Astrocyte (in vitro differentiated cells and primary cell): ENCODE results near the gene ASIC3. TPM values are rescaled to one million over a fixed set of nuclear protein-coding genes. Genes with fewer than 3 reads are reported as not detected.
A peak's percentile ranks its signal among the peaks of the same experiment; 100 is the strongest.

Source experiments
- DNase-seq: peaks from one replicate; pipeline ENCODE4 v3.0.0-alpha.2; 2010; ENCODE audit warnings: low read depth
- FAIRE-seq: peaks from 2 replicates; lab custom pipeline; 2011; peaks lifted over from hg19 to GRCh38; lab: Jason Lieb, UNC
- H2AFZ ChIP-seq: 2 replicates; pipeline ENCODE4 v1.6.0; 2012; ENCODE audit warnings: low read depth, low read length, inconsistent platforms
- H3K27ac ChIP-seq: 2 replicates; pipeline ENCODE4 v1.5.1; 2011; ENCODE audit warnings: low read depth, low read length, inconsistent platforms
- H3K27me3 ChIP-seq: 2 replicates; pipeline ENCODE4 v1.6.0; 2011; ENCODE audit warnings: low read length, inconsistent platforms; ENCODE audit not compliant: insufficient read depth
- H3K36me3 ChIP-seq: 2 replicates; pipeline ENCODE4 v1.5.1; 2011; ENCODE audit warnings: low read length, inconsistent platforms; ENCODE audit not compliant: insufficient read depth
- H3K4me1 ChIP-seq: 2 replicates; pipeline ENCODE4 v1.5.1; 2011; ENCODE audit warnings: low read length, inconsistent platforms; ENCODE audit not compliant: insufficient read depth
- H3K4me2 ChIP-seq: 2 replicates; pipeline ENCODE4 v1.6.0; 2012; ENCODE audit warnings: low read length, inconsistent platforms
- H3K4me3 ChIP-seq: 2 replicates; pipeline ENCODE4 v1.5.1; 2011; ENCODE audit warnings: low read depth, mild to moderate bottlenecking, low read length, inconsistent platforms; ENCODE audit not compliant: insufficient read depth
- H3K79me2 ChIP-seq: 2 replicates; pipeline ENCODE4 v1.6.0; 2012; ENCODE audit warnings: mild to moderate bottlenecking, low read length, inconsistent platforms; ENCODE audit not compliant: insufficient read depth
- H3K9ac ChIP-seq: 2 replicates; pipeline ENCODE4 v1.6.0; 2012; ENCODE audit warnings: mild to moderate bottlenecking, low read length, inconsistent platforms
- H3K9me3 ChIP-seq: 2 replicates; pipeline ENCODE4 v1.5.1; 2012; ENCODE audit warnings: low read depth, mild to moderate bottlenecking, low read length, inconsistent platforms; ENCODE audit not compliant: insufficient read depth
- H4K20me1 ChIP-seq: 2 replicates; pipeline ENCODE4 v1.6.0; 2012; ENCODE audit warnings: low read length, inconsistent platforms; ENCODE audit not compliant: insufficient read depth
- H3K27ac Mint-ChIP-seq: one replicate; pipeline ENCODE4 v1.8.0; 2021; ENCODE audit warnings: mild to moderate bottlenecking, mixed read lengths; ENCODE audit not compliant: unreplicated experiment
- H3K27me3 Mint-ChIP-seq: one replicate; pipeline ENCODE4 v1.8.0; 2021; ENCODE audit warnings: low read depth, mixed read lengths; ENCODE audit not compliant: unreplicated experiment
- H3K36me3 Mint-ChIP-seq: one replicate; pipeline ENCODE4 v1.8.0; 2021; ENCODE audit warnings: low read depth, mixed read lengths; ENCODE audit not compliant: unreplicated experiment
- H3K4me1 Mint-ChIP-seq: one replicate; pipeline ENCODE4 v1.8.0; 2021; ENCODE audit warnings: low read depth, mixed read lengths; ENCODE audit not compliant: unreplicated experiment
- H3K4me3 Mint-ChIP-seq: one replicate; pipeline ENCODE4 v1.8.0; 2021; ENCODE audit warnings: mild to moderate bottlenecking, moderate library complexity, mixed read lengths; ENCODE audit not compliant: unreplicated experiment
- H3K9me3 Mint-ChIP-seq: one replicate; pipeline ENCODE4 v1.8.0; 2021; ENCODE audit warnings: mild to moderate bottlenecking, mixed read lengths; ENCODE audit not compliant: unreplicated experiment
- CTCF ChIP-seq: IDR thresholded peaks from 2 replicates; pipeline ENCODE4 v1.5.1; 2011; ENCODE audit warnings: low read depth, mild to moderate bottlenecking, inconsistent platforms, low read length, moderate library complexity; ENCODE audit not compliant: insufficient read depth
- EZH2 ChIP-seq: IDR thresholded peaks from 2 replicates; pipeline ENCODE4 v1.6.1; 2012; ENCODE audit warnings: mild to moderate bottlenecking, low read length, inconsistent platforms; ENCODE audit not compliant: insufficient read depth
- total RNA-seq: library from RNA; stranded (reverse); gene quantifications from 2 replicates; pipeline ENCODE4 v1.2.1, GENCODE V29; 2021

The ASIC3 gene
- total RNA-seq, 1 donor from 2014 or later = 3.9 TPM

GRCh38 chr7:151038951-151039849 is 9.1 kb upstream of the ASIC3 start:
- peak; percentile 47 for FAIRE-seq
- H3K4me3 Mint-ChIP-seq = peak overlapping the region; percentile 50

GRCh38 chr7:151039850-151040548 is 8.3 kb upstream of the ASIC3 start:
- Histone ChIP-seq H3K79me2 (no peaks in the 10 kb centered on the region), H3K9ac (peak overlapping the region; percentile 49), H2AFZ (no peak overlapping the region), H3K27ac (peak overlapping the region; percentile 91), H3K36me3 (peaks cover 5% of the 10 kb centered on the region), H3K4me1 (peaks cover 21% of the 10 kb centered on the region), H4K20me1 (no peaks in the 10 kb centered on the region), H3K4me3 (no peak overlapping the region), H3K4me2 (peak overlapping the region; percentile 73), H3K9me3 (no peaks in the 10 kb centered on the region), H3K27me3 (no peaks in the 10 kb centered on the region)
- FAIRE-seq (no peak), DNase-seq (peak; percentile 9)
- Mint-ChIP-seq H3K4me1 (peaks cover 30% of the 10 kb centered on the region), H3K9me3 (no peaks in the 10 kb centered on the region), H3K27me3 (no peaks in the 10 kb centered on the region), H3K36me3 (peaks cover 12% of the 10 kb centered on the region), H3K27ac (peak overlapping the region; percentile 98), H3K4me3 (peak overlapping the region; percentile 50)
- no peak for TF ChIP-seq EZH2
- no peak for TF ChIP-seq CTCF

More at GRCh38 chr7:151038951-151039849, 9.1 kb upstream of the ASIC3 start:
- H2AFZ ChIP-seq = no peak overlapping the region
- no peaks in the 10 kb centered on the region for H3K79me2 ChIP-seq
- H3K4me2 ChIP-seq = peak overlapping the region; percentile 73
- H3K9me3 ChIP-seq = no peaks in the 10 kb centered on the region
- H3K4me3 ChIP-seq = no peak overlapping the region
- peaks cover 21% of the 10 kb centered on the region for H3K4me1 ChIP-seq
- peak overlapping the region; percentile 91 for H3K27ac ChIP-seq
- H3K36me3 ChIP-seq = peaks cover 5% of the 10 kb centered on the region
- no peaks in the 10 kb centered on the region for H3K27me3 Mint-ChIP-seq
- TF ChIP-seq EZH2 = no peak
- TF ChIP-seq CTCF = no peak
- H3K4me1 Mint-ChIP-seq = peaks cover 30% of the 10 kb centered on the region
- no peaks in the 10 kb centered on the region for H3K27me3 ChIP-seq
- no peaks in the 10 kb centered on the region for H3K9me3 Mint-ChIP-seq
- peaks cover 8% of the 10 kb centered on the region for H3K36me3 Mint-ChIP-seq
- H3K9ac ChIP-seq = peak overlapping the region; percentile 78
- H4K20me1 ChIP-seq = no peaks in the 10 kb centered on the region
- DNase-seq = peak; percentile 92
- H3K27ac Mint-ChIP-seq = peak overlapping the region; percentile 98
